SK-N-SH treated with all-trans-retinoic acid at 6 μM for 48 hours (cell line): ENCODE data around the gene TOP2B.

Experiments used
- ATAC-seq: fragments of 200-7000 bp; cut with Tn5 transposase; 3 replicates; pipeline ENCODE4 v1.9.1; 2020; ENCODE audit warnings: mild to moderate bottlenecking, moderate library complexity
- ARNTL ChIP-seq: fragments of 450-650 bp; formaldehyde crosslinking; IDR thresholded peaks from 2 replicates; pipeline ENCODE4 v1.5.0; 2020; ENCODE audit warnings: low read depth, mild to moderate bottlenecking, moderate library complexity, borderline replicate concordance
- BACH2 ChIP-seq: fragments of 250-450 bp; sonication (Bioruptor Pico); IDR thresholded peaks from 2 replicates; pipeline ENCODE4 v1.9.0; 2021; ENCODE audit warnings: mild to moderate bottlenecking, borderline replicate concordance
- CSDC2 ChIP-seq: fragments of 250-450 bp; sonication (Bioruptor Pico); IDR thresholded peaks from 2 replicates; pipeline ENCODE4 v1.5.0; 2020; ENCODE audit warnings: mild to moderate bottlenecking, moderate library complexity
- CSRNP3 ChIP-seq: fragments of 250-450 bp; sonication (Bioruptor Pico); IDR thresholded peaks from 2 replicates; pipeline ENCODE4 v1.5.1; 2021; ENCODE audit warnings: mild to moderate bottlenecking, moderate library complexity
- ESRRG ChIP-seq: fragments of 250-450 bp; sonication (Bioruptor Pico); IDR thresholded peaks from 2 replicates; pipeline ENCODE4 v1.6.1; 2021; ENCODE audit warnings: mild to moderate bottlenecking
- GLIS3 ChIP-seq: fragments of 250-450 bp; sonication (Bioruptor Pico); IDR thresholded peaks from 2 replicates; pipeline ENCODE4 v1.5.0; 2020; ENCODE audit warnings: mild to moderate bottlenecking, moderate library complexity
- ISL1 ChIP-seq: fragments of 250-450 bp; sonication (Bioruptor Pico); IDR thresholded peaks from 2 replicates; pipeline ENCODE4 v2.1.2; 2022; ENCODE audit warnings: mild to moderate bottlenecking, moderate library complexity
- OSR1 ChIP-seq: fragments of 250-450 bp; sonication (Bioruptor Pico); IDR thresholded peaks from 2 replicates; pipeline ENCODE4 v1.8.0; 2022; ENCODE audit warnings: moderate library complexity, mild to moderate bottlenecking, inconsistent platforms
- PATZ1 ChIP-seq: fragments of 250-450 bp; sonication (Bioruptor Pico); IDR thresholded peaks from 2 replicates; pipeline ENCODE4 v1.8.0; 2020; ENCODE audit warnings: mild to moderate bottlenecking, moderate library complexity, borderline replicate concordance
- PPARA ChIP-seq: fragments of 250-450 bp; sonication (Bioruptor Pico); IDR thresholded peaks from 2 replicates; pipeline ENCODE4 v1.5.0; 2020; ENCODE audit warnings: mild to moderate bottlenecking, borderline replicate concordance
- RARB ChIP-seq: fragments of 250-450 bp; sonication (Bioruptor Pico); IDR thresholded peaks from 2 replicates; pipeline ENCODE4 v1.8.0; 2021; ENCODE audit warnings: mild to moderate bottlenecking, moderate library complexity
- SNAI2 ChIP-seq: fragments of 250-450 bp; sonication (Bioruptor Pico); IDR thresholded peaks from 2 replicates; pipeline ENCODE4 v1.5.0; 2020; ENCODE audit warnings: mild to moderate bottlenecking, moderate library complexity
- TCF4 ChIP-seq: fragments of 250-450 bp; sonication (Bioruptor Pico); IDR thresholded peaks from 2 replicates; pipeline ENCODE4 v1.8.0; 2021; ENCODE audit warnings: mild to moderate bottlenecking, moderate library complexity, borderline replicate concordance
- TSHZ2 ChIP-seq: fragments of 250-450 bp; sonication (Bioruptor Pico); IDR thresholded peaks from 2 replicates; pipeline ENCODE4 v1.5.0; 2020; ENCODE audit warnings: mild to moderate bottlenecking, moderate library complexity
- ZC3H10 ChIP-seq: fragments of 250-450 bp; sonication (Bioruptor Pico); IDR thresholded peaks from 2 replicates; pipeline ENCODE4 v1.5.1; 2021; ENCODE audit warnings: mild to moderate bottlenecking, moderate library complexity
- ZFP3 ChIP-seq: fragments of 250-450 bp; sonication (Bioruptor Pico); IDR thresholded peaks from 2 replicates; pipeline ENCODE4 v1.5.0; 2020; ENCODE audit warnings: mild to moderate bottlenecking, moderate library complexity
- ZFP30 ChIP-seq: fragments of 450-650 bp; formaldehyde crosslinking; IDR thresholded peaks from 2 replicates; pipeline ENCODE4 v1.5.0; 2022; ENCODE audit warnings: mild to moderate bottlenecking, moderate library complexity
- ZNF70 ChIP-seq: fragments of 450-650 bp; formaldehyde crosslinking; IDR thresholded peaks from 2 replicates; pipeline ENCODE4 v1.5.0; 2020; ENCODE audit warnings: mild to moderate bottlenecking, moderate library complexity
- ZNF8 ChIP-seq: fragments of 450-650 bp; formaldehyde crosslinking; IDR thresholded peaks from 2 replicates; pipeline ENCODE4 v1.5.0; 2020; ENCODE audit warnings: mild to moderate bottlenecking, moderate library complexity

TOP2B gene

GRCh38 chr3:25588441-25589103 is 76.1 kb downstream of the TOP2B start (continued):
- no peak for TF ChIP-seq TSHZ2 (CRISPR knock-in tag)
- TF ChIP-seq BACH2 (CRISPR knock-in tag), result no peak
- TF ChIP-seq PATZ1 (CRISPR knock-in tag), result no peak
- TF ChIP-seq CSDC2, result no peak
- TF ChIP-seq, all 23 proteins: peak for 0

- no peak for TF ChIP-seq ZNF8
- TF ChIP-seq ISL1, result no peak
- TF ChIP-seq TCF4 (CRISPR knock-in tag), result no peak
- TF ChIP-seq ZC3H10, result no peak
- no peak for TF ChIP-seq TSHZ2 (CRISPR knock-in tag)
- no peak for TF ChIP-seq OSR1
- TF ChIP-seq ARNTL (CRISPR knock-in tag), result no peak
- TF ChIP-seq ESRRG, result no peak
- TF ChIP-seq RARB (CRISPR knock-in tag), result no peak
- no peak for TF ChIP-seq ZFP30 (CRISPR knock-in tag)
- no peak for TF ChIP-seq ZNF70 (CRISPR knock-in tag)
- no peak for TF ChIP-seq PPARA
- TF ChIP-seq BACH2 (CRISPR knock-in tag), result no peak
- TF ChIP-seq ZFP3 (CRISPR knock-in tag), result no peak
- TF ChIP-seq SNAI2, result no peak
- TF ChIP-seq CSDC2, result no peak
- no peak for TF ChIP-seq GLIS3
Measured at GRCh38 chr3:25587975-25588374, 76.7 kb downstream of the TOP2B start.

GRCh38 chr3:25587526-25587925 is 77.2 kb downstream of the TOP2B start:
- no peak for TF ChIP-seq GLIS3
- TF ChIP-seq SNAI2, result no peak
- TF ChIP-seq CSRNP3 (CRISPR knock-in tag), result no peak
- no peak for TF ChIP-seq ESRRG
- no peak for ATAC-seq

More at GRCh38 chr3:25587975-25588374, 76.7 kb downstream of the TOP2B start:
- no peak for ATAC-seq

GRCh38 chr3:25587094-25587493 is 77.6 kb downstream of the TOP2B start:
- no peak for ATAC-seq

More at GRCh38 chr3:25587094-25587493, 77.6 kb downstream of the TOP2B start:
- no peak for TF ChIP-seq ZC3H10
- TF ChIP-seq ZNF70 (CRISPR knock-in tag), result no peak
- no peak for TF ChIP-seq ARNTL (CRISPR knock-in tag)
- TF ChIP-seq ISL1, result no peak
- TF ChIP-seq, all 23 proteins: peak for 0
